ENCODE data around the gene COL1A2.

The COL1A2 gene

DNA sequence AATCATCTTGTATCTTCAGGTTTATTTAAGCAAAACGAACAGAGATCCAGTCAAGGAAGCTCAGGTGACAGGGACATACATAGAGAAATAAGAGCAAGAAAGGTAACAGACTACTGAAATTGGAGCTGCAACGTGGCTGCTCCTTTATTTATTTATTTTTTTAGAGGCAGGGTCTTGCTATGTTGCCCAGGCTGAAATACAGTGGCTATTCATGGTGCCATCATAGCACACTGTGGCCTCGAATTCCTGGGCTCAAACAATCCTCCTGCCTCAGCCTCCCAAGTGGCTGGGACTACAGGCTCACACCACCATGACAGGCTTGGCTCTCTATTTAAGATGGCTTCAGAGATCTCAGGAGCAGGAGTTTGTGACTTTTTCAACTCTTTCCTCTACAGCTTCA is 46.4 kb downstream of the COL1A2 start:
- no peaks in the 10 kb centered on the region for H3K9me3 ChIP-seq (replicated peaks; ENCODE audit: insufficient read depth, low read length)
- no peaks in the 10 kb centered on the region for H3K27me3 ChIP-seq (replicated peaks; ENCODE audit: insufficient read depth, low read length)
- no peak overlapping the region for H3K9ac ChIP-seq (ENCODE audit: low read length)
- no peaks in the 10 kb centered on the region for H3K9me2 ChIP-seq (replicated peaks; ENCODE audit: insufficient read depth, low read length)
- H3F3A ChIP-seq (ENCODE audit: insufficient read depth, low read length), result no peaks in the 10 kb centered on the region
- TF ChIP-seq, protein P1, sequence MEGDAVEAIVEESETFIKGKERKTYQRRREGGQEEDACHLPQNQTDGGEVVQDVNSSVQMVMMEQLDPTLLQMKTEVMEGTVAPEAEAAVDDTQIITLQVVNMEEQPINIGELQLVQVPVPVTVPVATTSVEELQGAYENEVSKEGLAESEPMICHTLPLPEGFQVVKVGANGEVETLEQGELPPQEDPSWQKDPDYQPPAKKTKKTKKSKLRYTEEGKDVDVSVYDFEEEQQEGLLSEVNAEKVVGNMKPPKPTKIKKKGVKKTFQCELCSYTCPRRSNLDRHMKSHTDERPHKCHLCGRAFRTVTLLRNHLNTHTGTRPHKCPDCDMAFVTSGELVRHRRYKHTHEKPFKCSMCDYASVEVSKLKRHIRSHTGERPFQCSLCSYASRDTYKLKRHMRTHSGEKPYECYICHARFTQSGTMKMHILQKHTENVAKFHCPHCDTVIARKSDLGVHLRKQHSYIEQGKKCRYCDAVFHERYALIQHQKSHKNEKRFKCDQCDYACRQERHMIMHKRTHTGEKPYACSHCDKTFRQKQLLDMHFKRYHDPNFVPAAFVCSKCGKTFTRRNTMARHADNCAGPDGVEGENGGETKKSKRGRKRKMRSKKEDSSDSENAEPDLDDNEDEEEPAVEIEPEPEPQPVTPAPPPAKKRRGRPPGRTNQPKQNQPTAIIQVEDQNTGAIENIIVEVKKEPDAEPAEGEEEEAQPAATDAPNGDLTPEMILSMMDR (IDR thresholded peaks at IDR 0.05; ENCODE audit: low read length), result no peak
- TF ChIP-seq EZH2 (optimal IDR thresholded peaks at IDR 0.05; ENCODE audit: low read depth, low read length) (no peak), EZH2phosphoT487 (IDR thresholded peaks at IDR 0.05; ENCODE audit: low read length) (no peak)
- no peak overlapping the region for H3K4me2 ChIP-seq (ENCODE audit: low read depth, low read length)
- no peaks in the 10 kb centered on the region for H3K36me3 ChIP-seq (replicated peaks; ENCODE audit: insufficient read depth, low read length)
- H3K4me1 ChIP-seq (ENCODE audit: low read length), result no peaks in the 10 kb centered on the region
- no peaks in the 10 kb centered on the region for H4K20me1 ChIP-seq (ENCODE audit: insufficient read depth, low read length)
- H3K4me3 ChIP-seq (ENCODE audit: low read length), result no peak overlapping the region
- H3K79me2 ChIP-seq (ENCODE audit: low read length), result no peaks in the 10 kb centered on the region
- no peak overlapping the region for H2AFZ ChIP-seq (ENCODE audit: low read length)
- no peak for DNase-seq
- H3K27ac ChIP-seq (ENCODE audit: low read length), result no peak overlapping the region

DNA sequence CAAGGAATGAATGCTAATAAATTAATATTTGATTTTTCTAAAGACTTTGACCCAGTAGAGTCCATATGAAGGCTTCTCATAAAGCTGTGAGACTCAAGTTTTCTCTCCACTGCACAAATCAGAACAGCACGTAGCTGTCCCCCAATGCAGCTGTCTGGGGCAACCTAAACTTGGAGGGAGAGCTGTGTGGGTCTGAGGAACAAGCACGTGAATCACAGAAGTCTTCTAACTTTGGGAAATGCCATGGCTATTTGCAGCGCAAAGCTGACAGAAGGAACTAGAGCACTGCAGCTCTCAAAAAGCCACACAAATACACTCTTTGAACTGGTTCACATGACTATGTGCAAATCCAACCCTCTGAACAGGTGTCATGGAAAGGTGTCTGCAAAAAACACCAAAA is 47.9 kb downstream of the COL1A2 start:
- H3K36me3 ChIP-seq (replicated peaks; ENCODE audit: insufficient read depth, low read length), result no peaks in the 10 kb centered on the region
- no peaks in the 10 kb centered on the region for H3K9me2 ChIP-seq (replicated peaks; ENCODE audit: insufficient read depth, low read length)
- H3K27ac ChIP-seq (ENCODE audit: low read length), result no peak overlapping the region

DNA sequence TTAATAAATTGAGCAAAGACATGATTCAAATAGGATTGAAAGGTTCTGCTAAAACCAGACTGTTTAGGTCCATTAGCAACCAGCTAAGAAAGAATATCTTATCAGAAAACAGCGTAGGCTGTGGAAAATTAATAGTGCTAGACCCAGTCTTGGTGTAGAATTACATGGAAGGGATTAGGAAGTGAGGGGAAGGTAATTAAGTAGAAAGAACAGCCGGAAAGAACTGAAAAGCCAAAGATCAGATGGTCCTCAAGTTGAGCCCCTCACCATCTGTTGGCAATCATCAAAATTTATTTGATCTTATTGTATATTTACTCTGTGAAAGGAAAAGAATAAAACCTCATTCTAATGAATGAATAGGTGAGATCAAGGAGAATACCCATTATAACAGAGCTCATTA is 50.1 kb downstream of the COL1A2 start:
- Histone ChIP-seq H2AFZ (ENCODE audit: low read length) (no peak overlapping the region), H3K9me3 (replicated peaks; ENCODE audit: insufficient read depth, low read length) (no peaks in the 10 kb centered on the region), H3K4me3 (ENCODE audit: low read length) (no peak overlapping the region), H3K27me3 (replicated peaks; ENCODE audit: insufficient read depth, low read length) (no peaks in the 10 kb centered on the region), H3K9ac (ENCODE audit: low read length) (no peak overlapping the region), H3K27ac (ENCODE audit: low read length) (no peak overlapping the region), H3K79me2 (ENCODE audit: low read length) (no peaks in the 10 kb centered on the region), H3K4me2 (ENCODE audit: low read depth, low read length) (no peak overlapping the region), H3K9me2 (replicated peaks; ENCODE audit: insufficient read depth, low read length) (no peaks in the 10 kb centered on the region), H3K4me1 (ENCODE audit: low read length) (no peaks in the 10 kb centered on the region), H3K36me3 (replicated peaks; ENCODE audit: insufficient read depth, low read length) (no peaks in the 10 kb centered on the region), H3F3A (ENCODE audit: insufficient read depth, low read length) (no peaks in the 10 kb centered on the region), H4K20me1 (ENCODE audit: insufficient read depth, low read length) (no peaks in the 10 kb centered on the region)
- TF ChIP-seq EZH2phosphoT487 (IDR thresholded peaks at IDR 0.05; ENCODE audit: low read length), result no peak
- TF ChIP-seq, protein P1 (IDR thresholded peaks at IDR 0.05; ENCODE audit: low read length), result no peak
- no peak for TF ChIP-seq EZH2 (optimal IDR thresholded peaks at IDR 0.05; ENCODE audit: low read depth, low read length)
- DNase-seq, result no peak

More for the DNA sequence above, 47.9 kb downstream of the COL1A2 start:
- Histone ChIP-seq H2AFZ (ENCODE audit: low read length) (no peak overlapping the region), H3F3A (ENCODE audit: insufficient read depth, low read length) (no peaks in the 10 kb centered on the region), H3K9ac (ENCODE audit: low read length) (no peak overlapping the region), H3K27me3 (replicated peaks; ENCODE audit: insufficient read depth, low read length) (no peaks in the 10 kb centered on the region), H4K20me1 (ENCODE audit: insufficient read depth, low read length) (no peaks in the 10 kb centered on the region), H3K9me3 (replicated peaks; ENCODE audit: insufficient read depth, low read length) (no peaks in the 10 kb centered on the region), H3K4me2 (ENCODE audit: low read depth, low read length) (no peak overlapping the region), H3K79me2 (ENCODE audit: low read length) (no peaks in the 10 kb centered on the region), H3K4me1 (ENCODE audit: low read length) (no peaks in the 10 kb centered on the region), H3K4me3 (ENCODE audit: low read length) (no peak overlapping the region)
- DNase-seq, result no peak
- no peak for TF ChIP-seq EZH2phosphoT487 (IDR thresholded peaks at IDR 0.05; ENCODE audit: low read length)
- TF ChIP-seq, protein P1 (IDR thresholded peaks at IDR 0.05; ENCODE audit: low read length), result no peak
- no peak for TF ChIP-seq EZH2 (optimal IDR thresholded peaks at IDR 0.05; ENCODE audit: low read depth, low read length)

Measured in MM.1S (cell line).